SIG-M5 (cell line): Measurements from ENCODE around the gene ACTL10.
"Not testable (repeated sequence)": the region's sequence is repeated elsewhere in the genome, so short reads cannot be mapped to it uniquely, and the experiment has no call there.

Experiments used
- DNase-seq: peaks from one replicate; lab custom pipeline; 2025; lab: John Stamatoyannopoulos, UW

The ACTL10 gene

GRCh38 chr20:33697129-33697528 lies 30.4 kb downstream of the ACTL10 start:
- DNase-seq, result no peak

GRCh38 chr20:33698966-33699365 lies 32.2 kb downstream of the ACTL10 start:
- DNase-seq, result not testable (repeated sequence)

GRCh38 chr20:33700696-33701441 lies 34.1 kb downstream of the ACTL10 start:
- not testable (repeated sequence) for DNase-seq

GRCh38 chr20:33701629-33702450 lies 35.1 kb downstream of the ACTL10 start:
- no peak for DNase-seq

GRCh38 chr20:33702861-33703260 lies 36.1 kb downstream of the ACTL10 start:
- DNase-seq, result no peak

- no peak for DNase-seq
Measured at GRCh38 chr20:33703498-33704137, 36.9 kb downstream of the ACTL10 start.

- DNase-seq, result no peak
Measured at GRCh38 chr20:33704197-33704924, 37.6 kb downstream of the ACTL10 start.

- no peak for DNase-seq
Measured at GRCh38 chr20:33707668-33708067, 40.9 kb downstream of the ACTL10 start.

- no peak for DNase-seq
Measured at GRCh38 chr20:33709398-33709797, 42.7 kb downstream of the ACTL10 start.

GRCh38 chr20:33709905-33710541 lies 43.3 kb downstream of the ACTL10 start:
- DNase-seq, result no peak

- no peak for DNase-seq
Measured at GRCh38 chr20:33710681-33711445, 44.1 kb downstream of the ACTL10 start.

GRCh38 chr20:33711446-33711738 lies 44.6 kb downstream of the ACTL10 start:
- DNase-seq, result no peak

- no peak for DNase-seq
Measured at GRCh38 chr20:33713865-33714367, 47.2 kb downstream of the ACTL10 start.

GRCh38 chr20:33716498-33716897 lies 49.8 kb downstream of the ACTL10 start:
- no peak for DNase-seq
